Panc1 (cell line): Measurements from ENCODE around the gene MYCBP2. TPM values are rescaled to one million over a fixed set of nuclear protein-coding genes. Genes with fewer than 3 reads are reported as not detected.

ENCODE experiments used
- ATAC-seq: fragments of 200-7000 bp; cut with Tn5 transposase; 2 replicates; pipeline ENCODE4 v1.9.1; 2020; ENCODE audit warnings: mild to moderate bottlenecking, moderate library complexity
- BruUV-seq: library from RNA; stranded (reverse); fragments of 400-500 nt; replicated peaks from 2 replicates; lab custom pipeline; 2021; lab: Mats Ljungman, UMichigan
- CTCF ChIA-PET: fragments of 300-600 bp; sonication (Branson Sonifier 250); formaldehyde crosslinking; loops from one replicate; lab custom pipeline; 2022; ENCODE audit warnings: antibody characterized with exemption; lab: Charles Lee
- POLR2A ChIA-PET: fragments of 300-600 bp; sonication (Branson Sonifier 250); formaldehyde crosslinking; loops from one replicate; lab custom pipeline; 2022; ENCODE audit warnings: antibody characterized with exemption; lab: Charles Lee
- DNase-seq: peaks from one replicate; pipeline ENCODE4 v3.0.0-alpha.2; 2010; ENCODE audit warnings: low read depth, low spot score
- H3K27ac ChIP-seq: 2 replicates; pipeline ENCODE4 v1.5.1; 2011; ENCODE audit warnings: mild to moderate bottlenecking, low read length, inconsistent platforms
- H3K27me3 ChIP-seq: fragments of 200-500 bp; sonication (Bioruptor generic); 2 replicates; pipeline ENCODE4 v1.6.0; 2014; ENCODE audit warnings: low read length, inconsistent platforms; ENCODE audit not compliant: control insufficient read depth, insufficient read depth
- H3K36me3 ChIP-seq: fragments of 200-500 bp; sonication (Bioruptor generic); 2 replicates; pipeline ENCODE4 v1.5.1; 2014; ENCODE audit warnings: inconsistent platforms, mild to moderate bottlenecking, low read length, moderate library complexity; ENCODE audit not compliant: control insufficient read depth, insufficient read depth
- H3K4me1 ChIP-seq: 2 replicates; pipeline ENCODE4 v1.5.1; 2011; ENCODE audit warnings: inconsistent platforms, mild to moderate bottlenecking, low read length, moderate library complexity; ENCODE audit not compliant: control insufficient read depth, insufficient read depth
- H3K4me3 ChIP-seq, 2 experiments: 2 replicates each; pipeline ENCODE4 v1.5.1; 2011 to 2012; ENCODE audit warnings: low read depth in 2 of 2, low read length in 2 of 2, mild to moderate bottlenecking in 2 of 2, inconsistent platforms in 1 of 2, moderate library complexity in 1 of 2
- H3K9me3 ChIP-seq: fragments of 200-500 bp; sonication (Bioruptor generic); 2 replicates; pipeline ENCODE4 v1.5.1; 2014; ENCODE audit warnings: low read depth, mild to moderate bottlenecking, inconsistent platforms, low read length, moderate library complexity; ENCODE audit not compliant: control insufficient read depth, insufficient read depth
- CTCF ChIP-seq: fragments of 450-650 bp; IDR thresholded peaks from 2 replicates; pipeline ENCODE4 v1.5.1; 2017; ENCODE audit warnings: mild to moderate bottlenecking
- POLR2AphosphoS5 ChIP-seq: IDR thresholded peaks from 2 replicates; pipeline ENCODE4 v1.6.1; 2012; ENCODE audit warnings: mild to moderate bottlenecking, low read depth, low read length, moderate library complexity
- REST ChIP-seq, 2 experiments: IDR thresholded peaks; 2 replicates each; pipeline ENCODE4 v1.6.1; 2011 to 2012; ENCODE audit warnings: low read depth in 2 of 2, control low read depth in 1 of 2, low read length in 1 of 2, mild to moderate bottlenecking in 1 of 2, moderate library complexity in 1 of 2; ENCODE audit not compliant: insufficient read depth in 1 of 2
- SIN3A ChIP-seq: IDR thresholded peaks from 2 replicates; pipeline ENCODE4 v1.6.1; 2012; ENCODE audit warnings: low read depth, mild to moderate bottlenecking, low read length, moderate library complexity, borderline replicate concordance; ENCODE audit not compliant: insufficient read depth
- TCF7L2 ChIP-seq: IDR thresholded peaks from 2 replicates; pipeline ENCODE4 v1.6.1; 2011; ENCODE audit warnings: mild to moderate bottlenecking, low read depth, low read length, inconsistent platforms
- in situ Hi-C: cut with HindIII; loops from 2 replicates; pipeline ENCODE4 v1.10.0; 2016; ENCODE audit warnings: low sequenced_read_pairs, low pct_unique_long_range_greater_than_20kb
- intact Hi-C: fragments of 100-400 bp; cut with micrococcal nuclease; formaldehyde crosslinking; loops from one replicate; pipeline ENCODE4 v1.10.0; 2022; ENCODE audit not compliant: unreplicated experiment
- total RNA-seq: library from RNA; stranded (reverse); gene quantifications from one replicate; pipeline ENCODE4 v1.2.1, GENCODE V29; 2021; ENCODE audit not compliant: unreplicated experiment

MYCBP2 gene
- total RNA-seq, 1 experiment from 2014 or later: 41.4 TPM

- in situ Hi-C loops (no loop called here), intact Hi-C loops (no loop called here)
- H3K4me3 ChIP-seq: no peak overlapping the region
- H3K36me3 ChIP-seq: peaks cover 4% of the 10 kb centered on the region; the same call in 1 of the 2 replicates
- no peak overlapping the region for H3K27ac ChIP-seq
- H3K4me1 ChIP-seq: no peaks in the 10 kb centered on the region
- POLR2A ChIA-PET: no interaction called here
- no TSS peak for BruUV-seq
- no peak for DNase-seq
- CTCF ChIA-PET: no interaction called here
- TF ChIP-seq CTCF (no peak), TCF7L2 (no peak), REST (IDR thresholded peaks at IDR 0.05; ENCODE audit: insufficient read depth in 1 of 2, low read depth in 2 of 2, low read length in 1 of 2) (no peak), POLR2AphosphoS5 (no peak), SIN3A (no peak)
- H3K27me3 ChIP-seq: no peaks in the 10 kb centered on the region
- no peak for ATAC-seq
- H3K9me3 ChIP-seq: no peaks in the 10 kb centered on the region
These were observed 93.7 kb downstream of the MYCBP2 start for GRCh38 chr13:77233159-77233558.

GRCh38 chr13:77230560-77230959 is 96.3 kb downstream of the MYCBP2 start:
- TF ChIP-seq POLR2AphosphoS5 (no peak), CTCF (no peak), REST (IDR thresholded peaks at IDR 0.05; ENCODE audit: insufficient read depth in 1 of 2, low read depth in 2 of 2, low read length in 1 of 2) (no peak), SIN3A (no peak), TCF7L2 (no peak)
- ChIA-PET POLR2A (no interaction called here), CTCF (no interaction called here)
- ATAC-seq (no peak), DNase-seq (no peak)
- H3K4me3 ChIP-seq: no peak overlapping the region
- no peaks in the 10 kb centered on the region; the same call in 1 of the 2 replicates for H3K36me3 ChIP-seq
- in situ Hi-C loops: no loop called here
- intact Hi-C loops: no loop called here
- BruUV-seq: no TSS peak
- H3K27me3 ChIP-seq: no peaks in the 10 kb centered on the region
- no peak overlapping the region for H3K27ac ChIP-seq
- no peaks in the 10 kb centered on the region for H3K9me3 ChIP-seq
- no peaks in the 10 kb centered on the region for H3K4me1 ChIP-seq
